ENCODE measurements around the gene AIMP1.
"Not testable (repeated sequence)": the region's sequence is repeated elsewhere in the genome, so short reads cannot be mapped to it uniquely, and the experiment has no call there.

Gene AIMP1

DNA sequence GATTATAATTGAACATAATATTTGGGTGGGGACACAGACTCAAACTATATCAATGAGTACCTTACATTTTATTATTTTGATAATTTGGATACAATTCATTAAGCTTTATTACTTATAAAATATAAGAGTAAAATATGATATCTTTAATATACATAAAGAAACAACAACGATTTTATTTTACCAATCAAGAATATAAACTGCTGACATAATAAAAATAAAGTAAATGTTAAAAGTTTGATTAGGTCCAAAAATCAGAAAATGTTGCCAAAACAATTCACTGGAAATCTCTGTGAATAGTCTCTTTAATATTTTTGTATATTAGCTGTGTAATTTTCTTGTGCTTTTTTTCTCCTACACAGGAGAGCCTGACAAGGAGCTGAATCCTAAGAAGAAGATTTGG, 30.8 kb downstream of the AIMP1 start:
- no peak for DNase-seq

DNA sequence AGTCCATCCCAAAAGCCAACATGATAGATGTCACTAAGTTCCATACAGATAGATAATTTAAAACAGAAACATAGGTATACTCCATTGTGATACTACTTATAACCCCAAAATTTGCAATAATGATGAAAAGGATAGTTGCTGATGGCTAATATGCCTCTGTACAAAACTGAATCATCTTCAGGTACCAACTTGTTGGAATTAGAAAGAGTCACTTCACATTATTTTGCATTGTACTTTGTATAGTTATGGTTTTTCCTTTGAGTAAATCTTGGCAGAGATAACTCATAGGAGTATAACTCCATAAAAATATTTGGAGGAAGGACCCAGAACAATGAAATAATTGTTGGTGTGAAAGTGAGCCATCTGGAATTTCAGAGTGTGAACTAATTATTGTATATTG, 34.7 kb downstream of the AIMP1 start:
- DNase-seq, result no peak

DNA sequence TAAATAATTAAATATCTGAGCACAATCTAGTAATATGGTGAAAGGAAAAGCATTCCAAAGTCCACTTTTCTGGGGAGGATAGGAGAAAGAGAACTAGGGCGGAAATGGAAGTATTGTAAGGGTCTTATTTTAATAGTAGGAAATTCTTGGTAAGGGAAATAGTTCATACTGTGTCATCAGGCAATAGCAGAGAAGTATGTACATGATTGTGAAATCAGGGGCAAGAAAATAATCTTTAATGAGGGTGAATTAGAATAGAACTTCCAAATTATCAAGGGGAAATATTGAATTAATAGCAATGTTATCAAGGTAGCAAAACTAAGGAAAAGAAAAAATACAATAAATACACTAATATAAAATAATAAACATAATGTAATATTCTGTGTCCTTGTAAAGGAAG, 37.4 kb downstream of the AIMP1 start:
- DNase-seq, result no peak

DNA sequence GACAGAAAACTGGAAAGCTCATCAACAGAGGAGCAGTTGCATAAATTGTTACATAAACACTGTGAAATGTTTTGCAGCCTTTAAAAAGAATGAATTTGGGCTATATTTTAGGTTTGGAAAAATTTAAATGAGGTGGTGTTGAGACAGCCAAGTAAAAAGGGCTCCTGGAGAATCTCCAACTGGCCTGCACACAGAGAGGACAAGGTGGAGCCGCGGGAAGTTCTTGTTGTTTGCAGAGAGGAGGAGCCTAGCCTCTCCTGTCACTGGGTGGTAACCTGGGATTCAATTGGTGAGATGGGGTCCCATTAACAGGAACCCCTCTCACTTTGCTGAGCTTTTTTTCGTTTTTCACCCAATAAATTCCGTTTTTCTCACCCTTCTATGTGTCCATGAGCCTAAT, 38.8 kb downstream of the AIMP1 start:
- DNase-seq, result no peak

DNA sequence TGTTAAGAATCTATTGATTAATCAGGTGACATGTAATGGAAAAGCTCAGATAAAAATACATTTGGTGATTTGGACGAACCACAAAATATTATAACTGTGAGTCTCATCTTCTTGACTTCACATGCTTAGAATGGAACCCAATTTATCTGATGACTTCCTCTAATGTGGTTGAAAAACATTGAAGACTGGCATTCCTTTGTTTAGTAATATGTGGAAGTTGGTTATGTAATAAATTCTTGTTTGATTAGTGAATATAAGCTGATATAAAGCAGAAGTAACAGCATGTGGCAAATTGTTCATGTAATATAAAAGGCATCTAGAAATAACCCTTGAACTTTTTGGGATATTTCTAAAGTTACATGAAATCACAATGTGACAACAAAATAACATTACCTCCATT, 42.5 kb downstream of the AIMP1 start:
- DNase-seq, result no peak

DNA sequence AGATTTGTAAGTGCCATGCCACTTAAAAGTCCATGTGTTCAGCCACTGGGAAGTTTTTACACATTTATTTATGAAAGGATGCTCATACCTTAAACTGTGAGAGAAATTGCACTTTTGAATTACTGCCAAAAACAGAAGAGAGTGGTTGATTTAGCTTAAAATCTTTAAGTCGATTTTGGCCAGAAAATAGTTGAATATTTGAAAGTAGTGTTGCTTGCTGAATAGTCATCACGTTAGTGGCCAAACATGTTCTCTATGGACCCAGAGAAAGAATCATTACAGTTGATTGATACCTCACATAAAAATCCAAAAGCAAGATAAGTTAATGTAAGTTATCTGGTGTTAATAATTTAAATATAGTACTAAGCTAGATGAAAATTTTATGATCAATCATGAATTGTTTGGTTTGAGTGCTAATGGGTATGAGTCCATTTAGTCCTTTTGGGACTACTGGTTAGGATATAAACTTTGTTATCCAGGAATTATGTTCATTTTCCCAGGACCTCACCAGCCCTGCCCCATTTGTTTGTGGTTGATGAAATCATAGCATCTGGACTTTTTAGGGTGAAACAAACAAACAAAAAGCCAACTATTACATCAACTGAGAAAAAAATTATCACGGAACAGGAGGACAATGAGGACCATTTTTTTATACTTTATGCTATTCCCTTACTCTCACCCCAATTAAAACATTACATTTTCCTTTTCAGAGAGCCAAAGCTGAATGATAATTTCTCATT, 45.9 kb downstream of the AIMP1 start:
- no peak for DNase-seq

DNA sequence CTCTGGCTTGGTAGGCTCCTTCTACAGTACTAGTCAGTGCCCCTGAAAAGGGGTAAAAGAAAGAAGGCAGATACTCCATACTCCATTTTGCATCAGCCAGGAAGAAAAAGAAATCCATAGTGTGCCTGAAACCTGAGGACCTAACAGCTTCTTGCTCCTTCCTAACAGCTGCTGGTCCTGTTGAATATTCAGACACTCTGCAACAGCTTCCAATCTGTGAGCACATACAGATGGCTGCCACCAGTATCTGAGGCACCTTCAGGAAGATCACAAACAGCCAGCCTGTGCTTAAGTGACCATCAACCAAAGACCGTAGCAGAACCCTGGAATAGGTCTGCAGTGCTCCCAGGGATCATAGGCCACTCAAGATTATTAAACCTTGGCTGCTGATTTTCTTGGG, 47.9 kb downstream of the AIMP1 start:
- DNase-seq, result no peak

DNA sequence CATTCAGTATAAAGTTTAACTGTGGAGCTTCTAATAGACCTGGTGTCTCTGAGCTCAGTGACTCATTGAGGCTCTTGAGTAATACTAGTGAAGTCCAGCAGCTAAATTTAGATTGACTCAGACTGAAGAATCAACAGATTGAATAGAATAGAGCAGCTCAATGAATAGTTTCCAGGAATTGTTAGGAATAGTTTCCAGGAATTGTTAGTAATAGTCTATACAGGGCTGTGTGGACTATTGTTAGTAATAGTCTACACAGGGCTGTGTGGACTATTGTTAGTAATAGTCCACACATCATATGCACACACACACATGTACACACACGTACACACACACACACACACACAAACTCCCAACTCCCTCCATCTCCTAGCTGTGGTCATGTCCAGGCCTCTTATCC, 49.3 kb downstream of the AIMP1 start:
- DNase-seq, result no peak

DNA sequence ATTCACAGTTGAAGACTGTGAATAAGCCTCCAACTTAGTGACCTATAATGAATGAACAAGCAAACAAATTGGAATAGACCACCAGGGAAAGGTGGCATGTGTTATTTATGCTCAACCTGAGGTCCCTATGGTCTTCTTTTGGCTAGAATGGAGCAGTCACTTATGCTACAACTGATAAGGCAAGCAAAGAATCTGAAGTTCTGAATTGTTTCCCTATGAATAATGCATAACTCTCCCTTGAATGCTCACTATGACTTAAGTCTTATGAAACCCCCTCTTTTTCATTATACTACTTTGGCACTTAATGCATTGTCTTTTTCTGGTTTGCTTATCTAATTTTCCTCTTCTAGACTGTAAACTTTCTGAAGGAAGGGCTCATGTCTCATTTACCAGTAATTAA, 49.7 kb downstream of the AIMP1 start:
- no peak for DNase-seq

DNA sequence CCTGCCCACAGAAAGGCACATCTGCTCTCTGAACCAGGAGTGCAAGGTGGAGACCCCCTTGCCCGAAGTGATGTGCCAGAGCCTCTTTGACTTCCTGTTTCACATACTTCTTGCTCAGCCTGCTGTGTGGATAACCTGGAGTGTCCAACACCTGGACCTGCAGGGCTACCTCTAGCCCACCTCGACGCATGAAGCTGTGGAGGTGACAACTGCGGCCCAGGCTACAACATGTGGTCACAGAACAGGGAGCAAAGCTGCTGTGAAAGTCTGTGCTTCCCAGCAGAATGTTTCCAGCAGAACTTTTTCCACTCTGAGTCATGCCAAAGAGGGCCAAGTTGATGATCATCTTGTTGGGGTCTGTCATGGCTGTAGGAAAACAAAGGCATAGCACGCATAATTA, 50.7 kb downstream of the AIMP1 start:
- no peak for DNase-seq

DNA sequence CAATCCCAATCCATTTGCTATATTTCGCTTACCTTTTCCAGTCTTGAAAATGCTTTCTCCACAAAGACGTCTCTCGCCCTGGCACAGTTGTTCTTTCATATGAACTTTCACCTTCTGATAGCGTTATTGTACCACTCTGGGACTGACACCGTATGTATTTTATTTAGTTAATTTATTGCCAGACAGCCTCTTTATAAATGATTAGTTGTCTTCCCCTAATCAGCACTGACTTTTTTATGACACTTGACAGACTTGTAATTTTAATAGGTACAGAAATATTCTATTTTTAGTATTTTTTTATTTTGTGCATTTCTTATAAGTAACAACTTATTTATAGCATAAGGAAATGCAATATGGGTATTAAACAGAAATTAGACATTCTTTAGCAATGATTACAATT, 52.3 kb downstream of the AIMP1 start, which contains the start of gene GIMD1:
Gene GIMD1, minus strand, starts transcription at position 101 of the 400 bp plus-strand sequence. CDS start 1,343 bp downstream, outside the sequence.
- no peak for DNase-seq

DNA sequence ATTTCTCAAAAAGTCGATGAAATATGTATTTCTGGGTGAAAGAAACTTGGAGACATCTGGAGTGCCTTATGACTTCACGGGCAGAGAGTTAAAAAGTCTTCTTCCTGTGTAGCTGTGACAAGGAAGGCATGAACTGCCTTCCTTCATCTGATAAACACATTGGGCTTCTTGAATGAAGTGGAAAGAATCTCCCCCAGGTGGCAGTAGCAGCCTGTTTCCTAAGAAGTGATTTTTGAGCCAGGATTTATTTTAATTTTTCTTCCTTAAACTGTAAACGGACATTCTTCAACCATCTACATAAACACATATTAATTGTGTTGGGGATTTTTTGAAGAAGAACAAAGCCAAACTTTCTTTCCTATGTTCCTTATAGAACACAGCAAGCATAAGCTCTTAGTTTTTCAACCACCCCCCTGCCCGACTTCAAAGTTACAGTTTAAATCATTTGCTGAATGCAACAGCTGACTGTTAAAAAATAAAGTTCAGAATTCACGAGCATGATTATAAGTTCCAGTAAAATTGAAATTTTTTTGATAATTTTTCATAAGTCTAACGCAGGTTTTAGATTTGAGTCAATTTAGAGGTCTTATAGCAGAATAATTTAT, 53.2 kb downstream of the AIMP1 start:
- DNase-seq, result peak in 7 of 56 donors; percentile 0 to 34 (median 2)

DNA sequence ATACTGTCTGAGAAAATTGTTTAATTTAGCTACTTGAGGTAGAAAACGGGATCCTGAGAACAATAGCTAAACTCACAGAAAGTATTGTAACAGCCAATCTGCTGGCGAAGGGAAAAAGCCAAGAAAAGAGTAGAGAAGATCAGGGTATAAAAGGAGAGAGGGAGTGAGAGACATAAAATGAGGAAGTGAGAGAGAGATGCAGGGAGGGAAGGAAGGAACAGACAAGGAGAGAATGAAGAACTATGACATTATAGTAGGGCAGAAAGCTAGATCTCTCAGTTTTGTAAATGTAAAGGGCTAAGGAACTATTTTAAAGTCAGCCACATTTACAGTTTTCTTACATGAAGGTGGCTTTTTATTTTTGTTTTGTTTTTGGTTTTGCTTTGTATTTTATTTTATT, 53.9 kb downstream of the AIMP1 start:
- no peak for DNase-seq

DNA sequence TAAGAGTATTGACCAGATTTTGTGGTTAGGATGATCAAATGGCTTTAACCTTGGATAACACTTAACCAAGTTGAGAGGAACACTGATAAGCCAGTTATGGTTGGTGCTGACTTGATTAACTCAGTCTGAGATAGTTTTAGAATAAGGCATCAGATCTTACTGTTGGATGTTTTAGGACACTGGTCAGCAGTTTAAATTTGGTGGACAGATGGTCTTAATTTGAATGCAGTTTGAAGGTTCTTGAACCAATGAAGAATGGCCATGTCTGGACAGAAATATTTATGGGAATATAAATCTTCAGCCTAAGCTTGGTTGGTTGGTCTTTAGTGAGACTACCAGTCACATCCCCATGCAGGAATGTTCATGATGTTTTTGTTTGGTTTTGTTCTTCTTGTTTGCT, 54.8 kb downstream of the AIMP1 start:
- no peak for DNase-seq

DNA sequence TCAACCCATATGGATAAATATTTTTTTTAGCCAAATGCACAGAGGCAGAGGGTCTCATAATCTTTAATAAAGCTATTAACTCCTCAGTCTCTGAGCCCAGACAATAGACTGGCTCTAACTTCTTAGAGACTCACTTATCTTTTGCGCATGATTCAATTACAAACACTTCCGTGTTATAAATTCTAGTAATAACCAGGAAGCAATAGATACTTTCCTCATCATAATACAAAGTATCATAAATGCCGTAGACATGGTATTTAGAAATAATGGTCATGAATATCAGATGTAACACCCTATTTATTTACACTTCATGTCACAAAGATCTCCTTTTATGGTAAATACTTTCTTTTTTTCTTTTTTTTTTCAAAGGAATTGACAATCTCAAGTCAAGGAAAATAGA, 56.7 kb downstream of the AIMP1 start:
- DNase-seq, result no peak

DNA sequence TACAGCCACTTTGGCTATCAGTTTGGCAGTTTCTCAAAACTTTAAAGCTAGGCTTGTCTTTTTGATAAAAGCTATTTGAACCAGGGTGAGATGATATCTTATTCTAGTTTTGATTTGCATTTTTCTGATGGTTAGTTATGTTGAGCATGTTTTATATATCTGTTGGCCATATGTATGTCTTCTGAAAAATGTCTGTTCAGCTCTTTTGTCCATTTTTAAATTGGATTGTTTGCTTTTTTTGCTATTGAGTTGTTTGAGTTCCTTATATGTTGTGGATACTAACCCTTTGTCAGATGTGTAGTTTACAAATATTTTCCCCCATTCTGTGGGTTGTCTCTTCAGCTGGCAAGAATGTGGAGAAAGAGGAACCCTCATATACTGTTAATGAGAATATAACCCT, 63.8 kb downstream of the AIMP1 start:
- no peak for DNase-seq

DNA sequence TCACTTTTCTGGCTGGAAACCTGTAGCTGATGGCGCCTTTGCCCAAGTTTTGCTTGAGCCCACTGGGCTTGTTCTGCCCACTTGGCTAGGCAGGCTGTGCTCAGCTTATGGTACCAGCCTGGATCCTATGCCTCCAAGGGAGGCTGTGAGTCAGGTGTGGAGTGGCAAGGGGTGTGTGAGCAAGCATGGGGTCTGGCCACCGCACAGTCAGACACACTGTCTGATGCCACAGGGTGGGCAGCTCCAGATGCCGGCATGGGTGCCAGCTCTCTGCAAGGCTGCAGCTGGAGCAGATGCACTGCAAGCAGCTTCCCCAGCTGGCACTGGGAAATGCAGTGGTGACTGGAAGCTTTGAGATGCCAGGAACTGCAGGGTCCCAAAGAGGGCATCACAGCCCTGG, 68.5 kb downstream of the AIMP1 start:
- no peak for DNase-seq

DNA sequence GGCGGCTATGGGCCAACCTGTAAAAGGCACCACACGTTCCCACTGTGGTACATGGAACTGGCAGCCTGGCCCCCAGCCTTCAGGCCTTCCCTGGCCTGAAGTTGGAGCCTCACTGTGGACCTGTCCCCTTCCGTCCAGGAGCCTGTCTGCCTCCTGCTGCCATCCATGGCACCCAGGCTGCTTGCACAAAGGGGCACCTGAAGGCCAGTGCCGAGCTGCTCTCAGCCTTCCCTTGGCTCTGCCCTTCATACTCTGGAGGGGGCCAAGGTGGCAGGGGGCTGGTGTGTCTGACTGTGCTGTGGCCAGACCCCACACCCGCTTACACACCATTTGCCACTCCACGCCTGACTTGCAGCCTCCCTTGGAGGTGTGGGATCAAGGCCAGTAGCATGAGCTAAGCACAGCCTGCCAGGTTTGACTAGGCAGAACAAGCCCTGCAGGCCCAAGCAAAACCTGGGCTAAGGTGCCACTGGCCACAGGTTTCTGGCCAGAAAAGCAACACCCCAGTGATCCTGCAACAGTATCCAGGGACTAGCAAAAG, 69.6 kb downstream of the AIMP1 start:
- DNase-seq, result no peak

DNA sequence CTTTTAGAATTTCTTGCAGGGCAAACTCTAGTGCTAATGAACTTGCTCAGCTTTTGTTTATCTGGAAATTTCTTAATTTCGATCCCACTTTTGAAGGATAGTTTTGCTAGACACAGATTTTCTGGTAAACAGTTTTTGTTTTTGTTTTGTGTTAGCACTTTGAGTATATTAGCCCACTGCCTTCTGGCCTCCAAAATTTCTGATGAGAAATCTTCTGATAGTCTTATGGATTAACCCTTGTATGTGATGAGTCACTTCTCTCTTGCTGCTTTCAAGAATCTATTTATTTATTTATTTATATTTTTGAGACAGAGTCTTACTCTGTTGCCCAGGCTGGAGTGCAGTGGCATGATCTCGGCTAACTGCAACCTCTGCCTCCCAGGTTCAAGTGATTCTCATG, 79.2 kb downstream of the AIMP1 start:
- no peak for DNase-seq

DNA sequence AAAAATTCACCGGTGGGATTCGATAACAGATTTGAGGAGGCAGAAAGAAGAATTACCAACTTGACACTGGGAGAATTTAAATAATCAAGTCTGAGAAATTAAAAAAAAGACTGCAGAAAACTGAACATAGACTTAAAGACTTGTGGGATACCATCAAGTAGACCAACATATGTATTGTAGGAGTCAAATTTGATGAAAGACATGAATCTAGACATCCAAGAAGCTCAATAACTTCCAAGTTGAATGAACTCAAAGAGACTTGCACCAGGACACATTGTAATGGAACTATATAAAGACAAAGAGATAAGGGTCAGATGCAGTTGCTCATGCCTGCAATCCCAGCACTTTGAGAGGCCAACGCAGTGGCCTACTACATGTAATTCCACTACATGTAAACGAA, 82.5 kb downstream of the AIMP1 start:
- not testable (repeated sequence) for DNase-seq

All from amygdala (tissue), 56 donors.